NCI-H526 (cell line): ENCODE measurements around the gene UGT2A1.

Experiments
- DNase-seq, 2 experiments: peaks; one replicate each; lab custom pipeline; 2025; lab: John Stamatoyannopoulos, UW

UGT2A1 gene

GRCh38 chr4:69589884-69590283, 63.2 kb downstream of the UGT2A1 start:
- DNase-seq = no peak

DNA sequence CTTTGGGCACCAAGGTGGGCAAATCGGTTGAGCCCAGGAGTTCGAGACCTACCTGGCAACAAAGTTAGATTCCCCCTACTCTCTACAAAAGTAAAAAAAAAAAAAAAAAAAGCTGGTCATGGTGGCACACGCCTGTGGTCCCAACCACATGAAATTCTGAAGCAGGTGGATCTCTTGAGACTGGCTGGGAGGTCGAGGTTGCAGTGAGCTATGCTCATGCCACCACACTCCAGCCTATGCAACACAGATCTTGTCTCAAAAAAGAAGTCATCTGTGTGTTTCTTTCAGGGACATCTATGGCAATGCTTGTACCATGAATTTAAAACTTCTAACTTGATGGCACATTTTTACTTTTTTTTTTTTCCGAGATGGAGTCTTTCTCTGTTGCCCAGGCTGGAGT, 68.9 kb downstream of the UGT2A1 start:
- no peak for DNase-seq

DNA sequence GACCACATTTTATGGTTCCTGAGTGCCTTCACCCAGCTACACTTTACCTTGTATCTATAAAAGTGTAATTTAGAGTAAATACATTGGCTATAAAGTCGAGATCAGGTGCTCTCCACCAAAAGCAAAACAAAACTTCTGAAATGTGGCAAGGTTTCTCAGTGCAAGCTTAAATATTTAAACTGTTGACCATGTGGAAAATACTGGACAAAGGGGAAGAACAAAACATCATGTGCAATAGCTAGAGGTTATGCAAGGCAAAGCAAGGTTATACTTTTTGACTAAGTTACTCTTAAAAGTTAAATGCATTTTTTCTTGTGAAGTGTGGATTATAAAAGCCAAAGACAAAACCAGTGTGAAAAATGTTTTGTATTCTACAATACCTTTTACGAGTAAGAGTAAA, 69.5 kb downstream of the UGT2A1 start:
- DNase-seq = no peak

DNA sequence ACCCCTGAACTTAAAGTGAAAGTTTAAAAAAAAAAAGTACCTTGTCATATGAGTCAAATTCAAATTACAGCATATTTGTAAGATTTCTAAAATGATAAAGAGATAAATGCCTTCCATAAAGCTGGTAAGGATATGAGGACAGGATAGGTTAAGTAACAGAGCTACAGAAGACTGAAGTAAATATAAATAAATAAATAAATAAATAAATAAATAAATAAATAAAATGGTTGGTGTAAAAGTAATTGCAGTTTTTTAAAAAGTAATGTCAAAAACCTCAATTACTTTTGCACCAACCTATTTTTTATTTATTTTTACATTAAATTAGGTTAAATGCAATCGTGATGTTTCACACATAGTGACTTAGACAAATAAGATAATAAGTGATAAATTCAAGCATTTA, 75.8 kb downstream of the UGT2A1 start:
- no peak for DNase-seq

DNA sequence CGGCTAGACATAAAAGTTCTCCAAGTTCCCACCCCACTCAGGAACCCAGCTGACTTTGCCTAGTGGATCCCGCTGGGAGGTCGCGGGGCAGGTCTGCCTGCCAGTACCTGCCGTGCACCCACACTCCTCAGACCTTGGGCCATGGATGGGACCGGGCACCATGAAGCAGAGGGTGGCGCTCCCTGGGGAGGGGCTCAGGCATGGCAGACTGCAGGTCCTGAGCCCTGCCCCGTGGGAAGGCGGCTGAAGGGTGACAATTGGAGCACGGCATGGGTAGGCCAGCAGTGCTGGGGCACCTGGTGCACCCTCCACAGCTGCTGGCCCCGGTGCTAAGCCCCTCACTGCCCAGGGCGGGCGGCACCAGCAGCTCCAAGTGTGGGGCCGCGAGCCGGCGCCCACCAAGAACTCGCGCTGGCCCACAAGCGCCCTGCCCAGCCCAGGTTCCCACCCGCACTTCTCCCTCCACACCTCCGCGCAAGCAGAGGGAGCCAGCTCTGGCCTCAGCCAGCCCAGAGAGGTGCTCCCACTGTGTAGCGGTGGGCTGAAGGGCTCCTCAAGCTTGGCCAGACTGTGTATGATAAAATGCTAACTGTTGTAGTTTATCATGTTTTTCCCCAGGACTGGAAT, 76.7 kb downstream of the UGT2A1 start:
- DNase-seq = no peak

DNA sequence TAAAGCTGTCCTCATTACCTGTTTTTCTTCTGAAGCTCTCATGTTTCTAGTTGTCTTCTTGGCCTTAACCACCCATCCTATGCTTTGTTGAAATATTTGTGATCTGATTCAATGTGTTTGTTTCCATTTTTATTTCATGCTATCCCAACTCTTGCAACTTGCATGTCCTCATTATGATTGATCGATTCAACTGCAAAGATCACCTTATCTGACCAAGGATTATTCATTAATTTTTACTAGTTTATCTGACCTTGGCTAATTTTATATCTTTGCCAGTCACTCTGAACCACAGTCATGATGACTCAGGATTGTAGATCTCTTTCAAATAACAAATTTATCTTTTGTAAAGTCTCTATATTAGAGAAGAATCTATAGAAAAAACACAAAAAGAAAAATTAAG, 84.3 kb downstream of the UGT2A1 start:
- no peak for DNase-seq

GRCh38 chr4:69563424-69563823, 89.6 kb downstream of the UGT2A1 start:
- DNase-seq = no peak

DNA sequence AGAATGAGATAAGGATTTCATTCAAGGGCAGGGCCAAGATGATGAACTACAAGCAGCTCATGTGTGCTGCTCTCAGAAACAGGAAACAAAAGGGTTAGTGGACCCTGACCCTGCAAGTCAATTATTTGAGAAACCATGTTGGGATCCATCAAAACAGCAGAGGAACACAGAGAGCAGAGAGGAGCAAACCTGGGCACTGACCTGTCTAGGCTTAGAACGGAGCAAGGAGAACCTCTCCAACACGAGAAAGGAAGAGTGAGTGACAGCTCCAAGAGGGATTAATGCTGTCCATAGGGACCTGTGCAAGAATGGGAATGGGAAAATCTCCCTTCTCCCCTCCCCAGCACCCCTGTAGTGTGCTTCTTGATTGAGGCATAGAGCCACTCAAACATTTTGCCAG, 103.4 kb downstream of the UGT2A1 start:
- DNase-seq = no peak

GRCh38 chr4:69546134-69546765, 106.8 kb downstream of the UGT2A1 start:
- DNase-seq = no peak
